OCI-M1 (cell line): ENCODE measurements around the gene RRP8.

Experiments used
- DNase-seq: peaks from one replicate; lab custom pipeline; 2025; lab: John Stamatoyannopoulos, UW

RRP8 gene

GRCh38 chr11:6603287-6604080, at the start of gene RRP8, which contains the start of gene ILK:
Gene RRP8, minus strand, starts transcription at chr11:6603616. Its CDS starts 114 bp downstream, at chr11:6603502.
Gene ILK, plus strand, starts transcription at chr11:6603774. Its CDS starts 498 bp downstream, at chr11:6604272.
- DNase-seq: peak; percentile 93

GRCh38 chr11:6653097-6653496, 49.7 kb upstream of the RRP8 start:
- no peak for DNase-seq

- no peak for DNase-seq
These were observed 48.8 kb upstream of the RRP8 start for GRCh38 chr11:6652182-6652581.

- DNase-seq: peak; percentile 27
These were observed 47.6 kb upstream of the RRP8 start for GRCh38 chr11:6650980-6651379.

DNA sequence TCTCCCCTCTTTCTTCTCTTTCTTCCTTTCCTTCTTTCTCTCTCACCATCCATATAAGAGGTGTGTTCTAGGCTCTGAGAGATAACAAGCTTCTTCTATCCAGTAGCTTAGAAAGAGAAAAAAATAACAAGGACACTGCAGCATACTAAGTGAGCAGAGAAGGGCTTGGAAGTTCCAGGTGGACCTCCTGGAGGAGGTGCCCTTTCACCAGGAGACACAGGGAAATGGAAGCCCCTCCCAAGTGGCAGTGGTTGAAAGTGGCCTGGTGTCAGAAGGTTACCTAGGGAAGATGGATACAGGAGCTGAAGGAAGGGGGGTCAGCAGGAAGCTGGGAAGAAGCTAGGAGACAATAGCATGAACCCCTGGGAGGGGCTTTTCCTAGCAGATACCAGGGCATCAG, 46.7 kb upstream of the RRP8 start:
- no peak for DNase-seq

DNA sequence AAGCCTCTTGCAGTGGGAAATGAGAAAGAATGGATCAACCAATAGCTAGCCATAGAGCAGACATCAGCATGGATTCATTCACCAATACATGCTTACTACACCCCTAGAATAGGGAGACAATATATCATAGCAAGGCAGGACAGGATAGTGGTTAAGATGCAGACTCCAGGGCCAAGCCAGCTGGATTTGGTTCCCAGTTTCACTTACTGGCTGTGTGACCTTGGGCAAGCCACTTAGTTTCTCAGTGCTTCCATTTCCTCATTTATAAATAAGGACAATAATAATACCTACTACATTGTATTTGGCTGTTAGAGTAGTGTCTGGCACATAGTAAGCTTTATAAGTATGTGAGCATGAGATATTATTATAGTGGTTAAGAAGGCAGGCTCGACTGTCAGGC, 45.1 kb upstream of the RRP8 start:
- DNase-seq: no peak

DNA sequence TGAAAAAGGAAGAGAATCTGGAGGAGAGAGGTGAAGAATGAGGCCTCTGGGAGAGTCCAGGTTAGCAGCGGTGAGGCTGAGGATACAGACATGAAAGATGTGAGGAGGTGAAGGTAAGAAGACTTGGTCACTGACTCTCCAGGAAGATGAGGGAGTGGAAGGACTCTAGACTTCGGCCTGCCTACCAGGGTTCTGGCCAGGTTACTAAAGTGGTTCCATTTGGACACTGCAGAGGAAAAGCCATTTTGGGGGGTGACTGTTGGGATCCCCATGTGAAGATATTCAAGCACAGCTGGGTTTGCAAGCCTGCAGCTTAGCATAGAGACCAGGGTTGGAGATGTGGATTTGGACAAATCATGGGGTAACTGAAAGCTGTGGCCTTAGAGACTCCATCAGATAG, 44.4 kb upstream of the RRP8 start:
- no peak for DNase-seq

DNA sequence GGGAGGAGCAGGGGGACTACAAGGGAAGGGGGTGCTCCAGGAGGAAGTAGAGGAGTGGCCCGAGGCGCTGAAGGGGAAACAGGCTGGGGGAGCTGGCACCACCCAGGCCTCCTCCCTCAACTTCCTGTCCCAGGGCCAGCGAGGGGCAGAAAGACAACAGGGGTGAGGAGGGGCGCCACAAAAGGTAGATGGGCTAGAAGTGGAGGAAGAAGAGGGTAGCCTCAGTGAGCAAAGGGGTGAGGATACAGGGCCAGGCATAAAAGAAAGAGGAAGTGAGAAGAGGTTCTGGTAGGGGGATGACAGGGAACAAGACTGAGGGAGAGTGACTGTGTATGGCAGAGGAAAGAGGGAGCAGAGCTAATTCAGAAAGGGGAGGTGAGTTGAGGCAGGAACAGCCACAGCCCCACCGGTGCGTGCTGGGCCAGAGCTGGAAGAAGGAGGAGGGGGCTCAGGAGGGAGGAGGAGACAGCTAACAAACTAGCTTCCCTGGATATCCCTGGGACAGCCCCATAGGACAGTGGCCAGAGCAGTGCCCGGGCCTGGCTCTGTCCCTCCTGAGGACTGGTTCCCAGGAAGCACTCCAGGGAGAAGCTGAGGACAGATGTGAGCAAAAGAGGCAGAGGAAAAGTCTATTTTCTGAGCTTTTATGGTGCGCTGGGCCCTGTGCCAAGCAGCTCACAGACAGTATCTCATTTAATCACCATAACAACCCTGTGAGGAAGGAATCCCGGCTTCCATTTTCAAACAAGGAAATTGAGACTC, 43.7 kb upstream of the RRP8 start:
- DNase-seq: peak; percentile 63

- no peak for DNase-seq
These were observed 43.1 kb upstream of the RRP8 start for GRCh38 chr11:6646576-6646917.

DNA sequence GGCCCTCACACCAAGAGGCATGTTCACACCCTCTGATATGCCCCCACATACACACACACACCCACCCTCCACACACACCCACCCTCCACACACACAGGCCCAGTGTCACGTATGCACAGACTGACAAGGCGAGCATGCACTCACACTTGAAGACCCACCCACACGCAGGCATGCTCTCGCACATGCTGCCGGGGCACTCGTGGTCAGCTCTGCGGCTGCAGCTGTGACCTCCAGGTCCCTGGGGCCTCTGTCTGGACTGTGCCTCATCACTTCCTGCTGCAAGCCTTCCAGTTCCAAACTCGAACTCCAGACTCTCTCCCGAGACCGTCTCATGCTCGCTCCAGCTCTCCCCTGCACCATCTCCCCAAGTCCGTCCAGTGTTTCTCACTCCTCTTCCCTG, 42.7 kb upstream of the RRP8 start:
- no peak for DNase-seq

GRCh38 chr11:6642957-6643356, 39.5 kb upstream of the RRP8 start:
- DNase-seq: no peak

- no peak for DNase-seq
These were observed 37.7 kb upstream of the RRP8 start for GRCh38 chr11:6640985-6641701.

DNA sequence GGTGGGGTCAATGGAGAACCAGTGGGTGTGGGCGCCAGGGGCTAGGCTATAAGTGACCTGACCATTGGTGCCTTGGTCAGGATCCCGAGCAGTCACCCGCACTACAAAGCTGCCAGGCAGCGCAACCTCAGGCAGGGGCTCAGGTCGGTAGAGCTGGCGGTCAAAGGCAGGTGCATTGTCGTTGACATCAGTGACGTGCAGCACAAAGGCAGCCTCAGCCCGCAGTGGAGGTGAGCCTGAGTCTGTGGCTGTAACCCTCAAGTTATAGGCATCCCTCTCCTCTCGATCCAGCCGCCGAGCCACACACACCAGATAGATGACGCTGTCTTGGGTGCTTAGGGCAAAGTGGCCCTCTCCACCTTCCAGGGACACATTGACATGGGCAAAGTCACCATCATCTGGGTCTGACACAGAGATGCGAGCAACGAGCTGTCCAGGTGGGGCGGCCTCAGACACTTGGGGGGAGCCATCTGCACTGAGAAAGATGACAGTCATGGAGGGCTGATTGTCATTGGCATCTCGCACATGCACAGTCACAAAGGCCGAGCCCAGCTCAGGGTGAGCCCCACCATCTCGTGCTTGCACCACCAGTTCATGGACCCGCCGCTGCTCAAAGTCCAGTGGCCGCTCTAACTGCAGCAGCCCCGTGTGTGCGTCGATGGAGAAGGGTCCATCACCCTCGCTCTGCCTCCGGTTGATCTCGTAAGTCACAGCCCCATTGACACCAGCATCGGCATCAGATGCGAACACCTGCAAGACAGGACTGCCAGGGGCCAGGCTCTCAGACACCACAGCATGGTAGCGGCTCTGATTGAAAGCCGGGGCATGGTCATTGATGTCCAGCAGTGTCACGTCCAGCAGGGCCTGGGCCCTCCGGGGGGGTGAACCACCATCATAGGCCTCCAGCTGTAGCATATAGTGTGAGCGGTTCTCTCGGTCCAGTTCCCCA, 36.9 kb upstream of the RRP8 start:
- DNase-seq: no peak

- no peak for DNase-seq
These were observed 35.0 kb upstream of the RRP8 start for GRCh38 chr11:6638429-6638828.

GRCh38 chr11:6637871-6638270, 34.5 kb upstream of the RRP8 start:
- DNase-seq: no peak

DNA sequence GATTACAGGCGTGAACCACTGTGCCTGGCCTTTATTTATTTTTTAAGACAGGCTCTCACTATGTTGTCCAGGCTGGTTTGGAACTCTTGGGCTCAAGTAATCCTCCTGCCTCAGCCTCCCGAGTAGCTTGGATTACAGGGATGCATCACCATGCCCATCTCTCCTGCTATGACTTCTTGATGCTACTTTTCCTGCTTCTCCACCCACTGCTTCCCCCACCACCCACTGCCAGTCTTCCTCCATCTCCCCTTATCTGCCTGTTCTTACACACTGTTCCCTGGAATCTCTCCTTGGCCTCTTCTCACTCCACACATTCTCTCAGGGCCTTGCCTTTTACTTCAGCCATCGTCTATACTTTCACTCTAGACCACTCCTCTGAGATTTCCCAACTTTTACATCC, 33.1 kb upstream of the RRP8 start:
- DNase-seq: no peak

GRCh38 chr11:6635082-6635932, 31.9 kb upstream of the RRP8 start:
- peak; percentile 59 for DNase-seq

GRCh38 chr11:6634534-6634933, 31.1 kb upstream of the RRP8 start:
- DNase-seq: no peak

GRCh38 chr11:6633422-6634408, 30.3 kb upstream of the RRP8 start:
- DNase-seq: no peak
